ENCODE results near the gene ADGRG1.

DNA sequence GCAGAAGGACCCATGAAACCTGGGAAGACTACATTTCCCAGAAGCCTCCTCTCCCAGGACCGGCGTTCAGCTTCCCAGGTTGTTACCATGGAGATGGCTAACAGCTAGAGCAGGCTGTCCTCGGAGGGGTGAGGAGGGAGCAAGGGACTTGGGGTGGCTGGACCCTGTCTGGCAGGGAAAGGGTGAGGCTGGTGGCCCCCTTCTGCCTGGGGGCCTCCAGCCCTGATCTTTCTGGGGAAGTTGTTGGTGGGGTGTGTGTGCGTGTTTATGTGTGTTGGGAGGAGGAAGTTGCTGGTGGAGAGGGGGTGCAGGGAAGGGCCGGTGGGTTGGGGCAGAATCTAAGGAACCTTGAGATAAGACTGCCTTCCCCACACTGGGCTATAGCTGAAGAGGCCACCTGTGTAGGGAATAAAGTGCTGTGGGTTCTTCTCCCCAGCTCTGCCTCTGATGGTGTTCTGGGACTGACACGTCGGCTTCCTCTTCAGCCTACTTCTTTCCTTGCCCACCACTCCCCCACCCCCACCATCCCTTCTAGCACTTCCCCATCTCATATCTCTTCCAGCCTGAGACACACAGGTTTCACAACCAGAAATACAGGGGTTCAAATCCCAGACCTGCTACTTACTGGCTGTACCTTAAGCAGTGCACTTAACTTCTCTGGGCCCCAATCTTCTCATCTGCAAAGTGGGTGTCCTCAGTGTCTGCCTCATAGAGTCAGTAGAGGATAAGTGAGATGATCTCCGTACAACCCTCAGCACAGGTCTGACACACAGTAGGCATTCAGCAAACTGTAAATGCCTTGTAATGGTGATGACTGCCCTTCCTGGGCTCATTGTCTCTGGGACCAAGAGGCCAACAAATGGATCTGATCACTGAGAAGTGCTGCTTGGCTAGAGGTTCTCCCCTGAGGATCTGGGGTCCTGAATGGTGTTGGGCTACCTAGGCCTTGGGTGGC, 66.6 kb downstream of the ADGRG1 start, which contains the start of gene DRC7:
- TF ChIP-seq, protein P1, sequence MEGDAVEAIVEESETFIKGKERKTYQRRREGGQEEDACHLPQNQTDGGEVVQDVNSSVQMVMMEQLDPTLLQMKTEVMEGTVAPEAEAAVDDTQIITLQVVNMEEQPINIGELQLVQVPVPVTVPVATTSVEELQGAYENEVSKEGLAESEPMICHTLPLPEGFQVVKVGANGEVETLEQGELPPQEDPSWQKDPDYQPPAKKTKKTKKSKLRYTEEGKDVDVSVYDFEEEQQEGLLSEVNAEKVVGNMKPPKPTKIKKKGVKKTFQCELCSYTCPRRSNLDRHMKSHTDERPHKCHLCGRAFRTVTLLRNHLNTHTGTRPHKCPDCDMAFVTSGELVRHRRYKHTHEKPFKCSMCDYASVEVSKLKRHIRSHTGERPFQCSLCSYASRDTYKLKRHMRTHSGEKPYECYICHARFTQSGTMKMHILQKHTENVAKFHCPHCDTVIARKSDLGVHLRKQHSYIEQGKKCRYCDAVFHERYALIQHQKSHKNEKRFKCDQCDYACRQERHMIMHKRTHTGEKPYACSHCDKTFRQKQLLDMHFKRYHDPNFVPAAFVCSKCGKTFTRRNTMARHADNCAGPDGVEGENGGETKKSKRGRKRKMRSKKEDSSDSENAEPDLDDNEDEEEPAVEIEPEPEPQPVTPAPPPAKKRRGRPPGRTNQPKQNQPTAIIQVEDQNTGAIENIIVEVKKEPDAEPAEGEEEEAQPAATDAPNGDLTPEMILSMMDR (IDR thresholded peaks at IDR 0.05; ENCODE audit: borderline replicate concordance, extremely low read depth, low read length, poor library complexity, severe bottlenecking), result no peak
- TF ChIP-seq EZH2 (IDR thresholded peaks at IDR 0.05; ENCODE audit: borderline replicate concordance, low read depth, low read length, severe bottlenecking), result no peak

Data from DND-41 (cell line).